ENCODE measurements around the gene SMYD4. TPM values are rescaled to one million over a fixed set of nuclear protein-coding genes. Genes with fewer than 3 reads are reported as not detected.

Gene SMYD4
- total RNA-seq, 1 donor from 2014 or later, result 21.8 TPM

- POLR2A ChIA-PET, result no interaction called here
- no peak overlapping the region for H3K27ac Mint-ChIP-seq
- CTCF ChIA-PET, result no interaction called here
- H3K4me3 Mint-ChIP-seq, result no peak overlapping the region
- TF ChIP-seq CTCF (IDR thresholded peaks at IDR 0.05), result no peak
- ATAC-seq (ENCODE audit: low read depth) (no peak), DNase-seq (no peak)
- no peaks in the 10 kb centered on the region for H3K9me3 Mint-ChIP-seq
- no peaks in the 10 kb centered on the region for H3K36me3 Mint-ChIP-seq (ENCODE audit: low read depth)
- intact Hi-C loops (cut with micrococcal nuclease), result no loop called here
- no peaks in the 10 kb centered on the region for H3K27me3 Mint-ChIP-seq
- peaks cover 27% of the 10 kb centered on the region for H3K4me1 Mint-ChIP-seq
Observed at GRCh38 chr17:1758807-1759206, 70.9 kb downstream of the SMYD4 start.

DNA sequence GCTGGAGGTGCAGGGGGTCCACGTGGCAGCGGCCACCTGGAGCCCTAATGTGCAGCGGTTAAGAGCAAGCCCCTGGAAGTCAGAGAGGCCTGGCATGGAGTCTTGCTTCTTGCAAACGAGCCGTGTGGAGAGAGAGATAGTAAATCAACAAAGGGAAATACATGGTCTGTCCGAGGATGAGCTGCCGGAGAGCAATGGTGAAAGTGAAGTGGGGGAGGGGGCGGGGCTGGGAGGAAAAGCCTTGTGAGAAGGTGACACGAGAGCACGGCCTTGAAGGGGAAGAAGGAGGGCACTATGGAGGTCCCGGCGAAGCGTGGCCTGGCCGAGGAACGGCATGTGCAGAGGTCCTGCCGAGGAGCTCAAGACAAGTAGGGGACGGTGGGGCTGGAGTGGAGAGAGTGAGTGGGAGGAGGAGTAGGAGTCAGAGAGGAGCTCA, 73.9 kb downstream of the SMYD4 start:
- H3K27ac Mint-ChIP-seq, result no peak overlapping the region
- H3K27me3 Mint-ChIP-seq, result no peaks in the 10 kb centered on the region
- peaks cover 21% of the 10 kb centered on the region for H3K4me1 Mint-ChIP-seq
- ChIA-PET CTCF (no interaction called here), POLR2A (interaction anchor here (1.3 kb wide), 1 partner anchor 14 kb away, joined by 4 read pairs; no protein-coding TSS in a partner anchor)
- H3K36me3 Mint-ChIP-seq (ENCODE audit: low read depth), result no peaks in the 10 kb centered on the region
- no peak overlapping the region for H3K4me3 Mint-ChIP-seq
- DNase-seq (no peak), ATAC-seq (ENCODE audit: low read depth) (no peak)
- TF ChIP-seq CTCF (IDR thresholded peaks at IDR 0.05), result no peak
- no peaks in the 10 kb centered on the region for H3K9me3 Mint-ChIP-seq
- intact Hi-C loops (cut with micrococcal nuclease), result no loop called here

DNA sequence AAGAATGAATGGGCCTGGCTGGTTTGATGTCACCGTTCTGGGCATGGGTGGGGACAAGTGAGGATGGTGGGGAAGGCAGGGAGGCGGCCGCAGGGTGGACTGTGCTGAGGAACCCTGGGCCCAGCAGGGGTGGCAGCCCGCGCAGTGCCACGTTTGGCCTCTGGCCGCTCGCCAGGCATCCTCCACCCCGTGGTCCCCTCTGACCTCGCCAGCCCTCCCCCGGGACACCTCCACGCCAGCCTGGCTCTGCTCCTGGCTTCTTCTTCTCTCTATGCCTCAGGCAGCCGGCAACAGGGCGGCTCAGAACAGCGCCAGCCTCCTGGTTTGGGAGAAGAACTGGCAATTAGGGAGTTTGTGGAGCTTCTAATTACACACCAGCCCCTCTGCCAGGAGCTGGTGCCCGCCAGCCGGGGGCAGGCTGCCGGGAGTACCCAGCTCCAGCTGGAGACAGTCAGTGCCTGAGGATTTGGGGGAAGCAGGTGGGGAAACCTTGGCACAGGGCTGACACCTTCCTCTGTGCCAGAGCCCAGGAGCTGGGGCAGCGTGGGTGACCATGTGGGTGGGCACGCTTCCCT, 74.4 kb downstream of the SMYD4 start:
- intact Hi-C loops (cut with micrococcal nuclease), result no loop called here
- ChIA-PET POLR2A (interaction anchor here (1.3 to 1.7 kb wide), 2 partner anchors 15 to 17 kb away, joined by 3 to 4 read pairs; no protein-coding TSS in a partner anchor), CTCF (interaction anchor here (1.0 to 4.2 kb wide), 2 partner anchors 28 to 34 kb away, joined by 3 to 44 read pairs; no protein-coding TSS in a partner anchor)
- no peaks in the 10 kb centered on the region for H3K9me3 Mint-ChIP-seq
- TF ChIP-seq CTCF (IDR thresholded peaks at IDR 0.05), result no peak
- DNase-seq (no peak), ATAC-seq (ENCODE audit: low read depth) (no peak)
- H3K27ac Mint-ChIP-seq, result no peak overlapping the region
- no peaks in the 10 kb centered on the region for H3K36me3 Mint-ChIP-seq (ENCODE audit: low read depth)
- no peaks in the 10 kb centered on the region for H3K27me3 Mint-ChIP-seq
- no peak overlapping the region for H3K4me3 Mint-ChIP-seq
- H3K4me1 Mint-ChIP-seq, result peaks cover 21% of the 10 kb centered on the region

DNA sequence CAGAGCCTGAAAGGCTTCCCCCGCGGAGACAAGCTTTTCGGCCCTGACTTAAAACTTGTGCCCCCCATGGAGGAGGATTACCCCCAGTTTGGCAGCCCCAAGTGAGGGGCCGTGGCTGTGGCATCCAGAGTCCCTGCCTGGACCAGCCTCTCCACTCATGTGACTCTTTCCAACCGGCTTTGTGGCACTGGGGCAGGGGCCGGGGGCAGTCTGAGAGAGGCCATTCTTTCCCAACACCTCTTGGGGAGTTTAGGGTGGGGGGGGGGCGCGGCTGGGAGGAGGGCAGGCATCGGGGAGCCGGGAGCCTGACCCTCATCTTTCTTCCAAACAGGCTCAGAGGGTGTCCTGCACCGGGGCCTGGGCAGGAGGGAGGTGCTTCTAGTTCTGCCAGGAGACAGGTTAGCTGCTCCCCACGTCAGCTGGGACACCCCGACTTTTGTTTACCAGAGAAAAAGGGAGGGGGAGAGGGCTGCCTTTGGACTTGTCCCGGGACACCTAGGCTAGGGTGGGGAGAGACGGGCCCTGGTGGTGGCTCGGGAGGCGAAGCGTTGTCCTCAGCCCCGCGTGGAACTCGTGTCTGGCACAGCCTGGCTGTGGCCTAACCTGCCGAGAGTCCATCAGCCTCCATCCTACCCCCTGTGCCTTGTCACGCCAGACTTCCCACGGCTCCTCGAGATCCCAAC, 75.1 kb downstream of the SMYD4 start:
- peaks cover 21% of the 10 kb centered on the region for H3K4me1 Mint-ChIP-seq
- H3K27me3 Mint-ChIP-seq, result no peaks in the 10 kb centered on the region
- no peak for DNase-seq
- TF ChIP-seq CTCF (IDR thresholded peaks at IDR 0.05), result no peak
- no peak overlapping the region for H3K4me3 Mint-ChIP-seq
- POLR2A ChIA-PET, result interaction anchor here (0.6 to 3.3 kb wide), 7 partner anchors 16 to 153 kb away, joined by 3 to 26 read pairs (median 3); no protein-coding TSS in a partner anchor
- no peaks in the 10 kb centered on the region for H3K36me3 Mint-ChIP-seq (ENCODE audit: low read depth)
- no peaks in the 10 kb centered on the region for H3K9me3 Mint-ChIP-seq
- CTCF ChIA-PET, result interaction anchor here (0.8 to 4.2 kb wide), 3 partner anchors 8 to 33 kb away, joined by 3 to 44 read pairs (median 3); no protein-coding TSS in a partner anchor
- no peak for ATAC-seq (ENCODE audit: low read depth)
- intact Hi-C loops (cut with micrococcal nuclease), result no loop called here
- no peak overlapping the region for H3K27ac Mint-ChIP-seq

- ChIA-PET POLR2A (interaction anchor here (0.6 to 3.3 kb wide), 6 partner anchors 16 to 152 kb away, joined by 3 to 26 read pairs (median 3); no protein-coding TSS in a partner anchor), CTCF (interaction anchor here (0.8 to 4.2 kb wide), 3 partner anchors 9 to 32 kb away, joined by 3 to 44 read pairs (median 3); no protein-coding TSS in a partner anchor)
- no peak overlapping the region for H3K27ac Mint-ChIP-seq
- ATAC-seq (ENCODE audit: low read depth) (no peak), DNase-seq (no peak)
- no peaks in the 10 kb centered on the region for H3K9me3 Mint-ChIP-seq
- TF ChIP-seq CTCF (IDR thresholded peaks at IDR 0.05), result no peak
- H3K4me1 Mint-ChIP-seq, result peaks cover 20% of the 10 kb centered on the region
- intact Hi-C loops (cut with micrococcal nuclease), result loop anchor here (2.0 kb wide), 1 partner anchor 17 kb away; no protein-coding TSS in a partner anchor
- no peaks in the 10 kb centered on the region for H3K36me3 Mint-ChIP-seq (ENCODE audit: low read depth)
- H3K27me3 Mint-ChIP-seq, result no peaks in the 10 kb centered on the region
- no peak overlapping the region for H3K4me3 Mint-ChIP-seq
Observed at GRCh38 chr17:1753767-1754429, 75.8 kb downstream of the SMYD4 start.
